Aorta (tissue), 5 donors: Measurements from ENCODE around the gene NRIP1. TPM values are rescaled to one million over a fixed set of nuclear protein-coding genes. Genes with fewer than 3 reads are reported as not detected.

Source experiments
- ATAC-seq: fragments of 200-7000 bp; cut with Tn5 transposase; one replicate; pipeline ENCODE4 v1.9.1; 2022; ENCODE audit warnings: moderate library complexity; ENCODE audit not compliant: low FRiP score
- DNase-seq, 2 donors: peaks; one replicate each; pipeline ENCODE4 v3.0.0-alpha.2; 2020
- H3K27ac ChIP-seq, 2 donors: one replicate each; pipeline ENCODE4 v1.5.1; 2013; ENCODE audit warnings: low read length in 2 of 2, mild to moderate bottlenecking in 2 of 2, moderate library complexity in 2 of 2, control low read depth in 1 of 2, inconsistent platforms in 1 of 2, low read depth in 1 of 2
- H3K27me3 ChIP-seq, 2 donors: one replicate each; pipeline ENCODE4 v1.6.1; 2013; ENCODE audit warnings: control low read depth in 1 of 2, low read length in 1 of 2, mild to moderate bottlenecking in 1 of 2, moderate library complexity in 1 of 2; ENCODE audit not compliant: insufficient read depth in 2 of 2, control insufficient read depth in 1 of 2
- H3K36me3 ChIP-seq, 2 donors: one replicate each; pipeline ENCODE4 v1.6.1; 2013; ENCODE audit warnings: control low read depth in 1 of 2, low read length in 1 of 2, mild to moderate bottlenecking in 1 of 2; ENCODE audit not compliant: insufficient read depth in 2 of 2, control insufficient read depth in 1 of 2
- H3K4me1 ChIP-seq, 2 donors: one replicate each; pipeline ENCODE4 v1.6.1; 2013; ENCODE audit warnings: low read length in 2 of 2, control low read depth in 1 of 2, mild to moderate bottlenecking in 1 of 2, moderate library complexity in 1 of 2; ENCODE audit not compliant: insufficient read depth in 2 of 2, control insufficient read depth in 1 of 2
- H3K4me3 ChIP-seq, 2 donors: one replicate each; pipeline ENCODE4 v1.5.1; 2013; ENCODE audit warnings: low read length in 2 of 2, control low read depth in 1 of 2, mild to moderate bottlenecking in 1 of 2
- H3K9me3 ChIP-seq: one replicate; pipeline ENCODE4 v1.6.1; 2013; ENCODE audit warnings: mild to moderate bottlenecking, low read length; ENCODE audit not compliant: control insufficient read depth
- WGBS, 2 donors: extraction: QIAGEN DNeasy Blood & Tissue Kit; methylation state at CpG; one replicate each; pipeline ENCODE4 v1.1.7; 2013; 5-methylcytosine and 5-hydroxymethylcytosine counted together
- intact Hi-C, 2 donors: fragments of 100-400 bp; cut with DNase I; formaldehyde crosslinking; loops; one replicate each; pipeline versions ENCODE4 v1.14.2 to v1.15.0; 2022
- polyA plus RNA-seq, 2 donors: library from polyadenylated mRNA; stranded (reverse); fragments of 200-250 nt; gene quantifications; one replicate each; pipeline ENCODE4 v1.2.3, GENCODE V29; 2013
- total RNA-seq, 2 donors: library from RNA; stranded (reverse); fragmentation: NEBNext Ultra II Directional; extraction: Animal tissue kit (Norgen Biotek cat#: 25700); gene quantifications; one replicate each; pipeline ENCODE4 v1.2.1, GENCODE V29; 2021
- donor health status: healthy with polysubstance abuse.
- donor health status: Bipolar disorder and iron deficiency.
- donor health status: DM: no; HTN: no; CAD: no.
- donor health status: DM: no; HTN: no; CAD: no.
- donor health status: DM: yes; HTN: yes; CAD: no.

Gene NRIP1
- total and polyA plus RNA-seq, 4 donors: 3.8 to 37.1 (median 16.6) TPM

GRCh38 chr21:15027056-15027455 lies 37.7 kb downstream of the NRIP1 start:
- H3K27ac ChIP-seq: no peak overlapping the region
- no peaks in the 10 kb centered on the region for H3K9me3 ChIP-seq
- H3K36me3 ChIP-seq: no peaks in the 10 kb centered on the region
- peaks cover 0 to 1% of the 10 kb centered on the region in 2 donors for H3K4me1 ChIP-seq
- no peaks in the 10 kb centered on the region for H3K27me3 ChIP-seq
- no peak overlapping the region for H3K4me3 ChIP-seq
- ATAC-seq: no peak
- DNase-seq: no peak
- intact Hi-C loops: no loop called here
- 92 to 93% methylated on average over 5 of the region's 5 CpGs for WGBS, 2 donors

- Histone ChIP-seq H3K27ac (no peak overlapping the region), H3K4me3 (no peak overlapping the region), H3K27me3 (no peaks in the 10 kb centered on the region), H3K4me1 (peaks cover 0 to 1% of the 10 kb centered on the region in 2 donors), H3K36me3 (no peaks in the 10 kb centered on the region), H3K9me3 (no peaks in the 10 kb centered on the region)
- WGBS, 2 donors: 83 to 87% methylated on average over 2 of the region's 2 CpGs
- DNase-seq (no peak), ATAC-seq (no peak)
- intact Hi-C loops: no loop called here
These were observed 38.4 kb downstream of the NRIP1 start for GRCh38 chr21:15026370-15026769.

- no peak for DNase-seq
- ATAC-seq: no peak
- Histone ChIP-seq H3K27me3 (no peaks in the 10 kb centered on the region), H3K27ac (no peak overlapping the region), H3K36me3 (no peaks in the 10 kb centered on the region), H3K4me3 (no peak overlapping the region), H3K9me3 (no peaks in the 10 kb centered on the region), H3K4me1 (peaks cover 0 to 1% of the 10 kb centered on the region in 2 donors)
- intact Hi-C loops: no loop called here
- WGBS, 2 donors: 76 to 80% methylated on average over 5 of the region's 5 CpGs
These were observed 41.0 kb downstream of the NRIP1 start for GRCh38 chr21:15023776-15024175.

- no peak for ATAC-seq
- H3K27me3 ChIP-seq: no peaks in the 10 kb centered on the region
- no peak for DNase-seq
- 70 to 78% methylated on average over 6 of the region's 6 CpGs for WGBS, 2 donors
- intact Hi-C loops: no loop called here
- H3K4me3 ChIP-seq: no peak overlapping the region
- peaks cover 0 to 1% of the 10 kb centered on the region in 2 donors for H3K4me1 ChIP-seq
- H3K36me3 ChIP-seq: no peaks in the 10 kb centered on the region
- H3K9me3 ChIP-seq: no peaks in the 10 kb centered on the region
- H3K27ac ChIP-seq: no peak overlapping the region
These were observed 42.1 kb downstream of the NRIP1 start for GRCh38 chr21:15022608-15023261.

GRCh38 chr21:15020797-15021196 lies 44.0 kb downstream of the NRIP1 start:
- no peak for ATAC-seq
- H3K9me3 ChIP-seq: no peaks in the 10 kb centered on the region
- intact Hi-C loops: no loop called here

GRCh38 chr21:15018382-15018781 lies 46.4 kb downstream of the NRIP1 start:
- H3K4me3 ChIP-seq: no peak overlapping the region
- no peaks in the 10 kb centered on the region for H3K36me3 ChIP-seq
- H3K4me1 ChIP-seq: no peaks in the 10 kb centered on the region
- DNase-seq: no peak
- ATAC-seq: no peak
- intact Hi-C loops: no loop called here
- no peaks in the 10 kb centered on the region for H3K9me3 ChIP-seq
- no peak overlapping the region for H3K27ac ChIP-seq
- H3K27me3 ChIP-seq: no peaks in the 10 kb centered on the region
- WGBS, 2 donors: 81 to 84% methylated on average over 2 of the region's 2 CpGs

More at GRCh38 chr21:15020797-15021196, 44.0 kb downstream of the NRIP1 start:
- Histone ChIP-seq H3K27me3 (no peaks in the 10 kb centered on the region), H3K36me3 (no peaks in the 10 kb centered on the region), H3K4me3 (no peak overlapping the region), H3K4me1 (peaks cover 0 to 1% of the 10 kb centered on the region in 2 donors), H3K27ac (no peak overlapping the region)
- no peak for DNase-seq

- no peaks in the 10 kb centered on the region for H3K9me3 ChIP-seq
- no peaks in the 10 kb centered on the region for H3K36me3 ChIP-seq
- DNase-seq (no peak), ATAC-seq (no peak)
- intact Hi-C loops: no loop called here
- H3K27me3 ChIP-seq: no peaks in the 10 kb centered on the region
- no peak overlapping the region for H3K4me3 ChIP-seq
- H3K4me1 ChIP-seq: no peaks in the 10 kb centered on the region
- H3K27ac ChIP-seq: no peak overlapping the region
- WGBS, 2 donors: 94 to 96% methylated on average over 5 of the region's 5 CpGs
These were observed 49.0 kb downstream of the NRIP1 start for GRCh38 chr21:15015622-15016471.

GRCh38 chr21:15014221-15014620 lies 50.6 kb downstream of the NRIP1 start:
- Histone ChIP-seq H3K9me3 (no peaks in the 10 kb centered on the region), H3K4me1 (no peaks in the 10 kb centered on the region), H3K27ac (no peak overlapping the region), H3K36me3 (peaks cover 0 to 2% of the 10 kb centered on the region in 2 donors), H3K4me3 (no peak overlapping the region), H3K27me3 (no peaks in the 10 kb centered on the region)
- intact Hi-C loops: no loop called here
- DNase-seq: no peak
- WGBS, 2 donors: 75 to 90% methylated on average over 2 of the region's 2 CpGs
- no peak for ATAC-seq

- DNase-seq (no peak), ATAC-seq (no peak)
- H3K27ac ChIP-seq: no peak overlapping the region
- H3K27me3 ChIP-seq: no peaks in the 10 kb centered on the region
- WGBS, 2 donors: 84 to 87% methylated on average over 2 of the region's 2 CpGs
- no peak overlapping the region for H3K4me3 ChIP-seq
- H3K9me3 ChIP-seq: no peaks in the 10 kb centered on the region
- intact Hi-C loops: no loop called here
- peaks cover under 1 to 1% of the 10 kb centered on the region in 2 donors for H3K4me1 ChIP-seq
- peaks cover 0 to 2% of the 10 kb centered on the region in 2 donors for H3K36me3 ChIP-seq
These were observed 52.8 kb downstream of the NRIP1 start for GRCh38 chr21:15011967-15012366.
